Measurements from ENCODE around the gene SCYGR1.

- TF ChIP-seq, protein P1, sequence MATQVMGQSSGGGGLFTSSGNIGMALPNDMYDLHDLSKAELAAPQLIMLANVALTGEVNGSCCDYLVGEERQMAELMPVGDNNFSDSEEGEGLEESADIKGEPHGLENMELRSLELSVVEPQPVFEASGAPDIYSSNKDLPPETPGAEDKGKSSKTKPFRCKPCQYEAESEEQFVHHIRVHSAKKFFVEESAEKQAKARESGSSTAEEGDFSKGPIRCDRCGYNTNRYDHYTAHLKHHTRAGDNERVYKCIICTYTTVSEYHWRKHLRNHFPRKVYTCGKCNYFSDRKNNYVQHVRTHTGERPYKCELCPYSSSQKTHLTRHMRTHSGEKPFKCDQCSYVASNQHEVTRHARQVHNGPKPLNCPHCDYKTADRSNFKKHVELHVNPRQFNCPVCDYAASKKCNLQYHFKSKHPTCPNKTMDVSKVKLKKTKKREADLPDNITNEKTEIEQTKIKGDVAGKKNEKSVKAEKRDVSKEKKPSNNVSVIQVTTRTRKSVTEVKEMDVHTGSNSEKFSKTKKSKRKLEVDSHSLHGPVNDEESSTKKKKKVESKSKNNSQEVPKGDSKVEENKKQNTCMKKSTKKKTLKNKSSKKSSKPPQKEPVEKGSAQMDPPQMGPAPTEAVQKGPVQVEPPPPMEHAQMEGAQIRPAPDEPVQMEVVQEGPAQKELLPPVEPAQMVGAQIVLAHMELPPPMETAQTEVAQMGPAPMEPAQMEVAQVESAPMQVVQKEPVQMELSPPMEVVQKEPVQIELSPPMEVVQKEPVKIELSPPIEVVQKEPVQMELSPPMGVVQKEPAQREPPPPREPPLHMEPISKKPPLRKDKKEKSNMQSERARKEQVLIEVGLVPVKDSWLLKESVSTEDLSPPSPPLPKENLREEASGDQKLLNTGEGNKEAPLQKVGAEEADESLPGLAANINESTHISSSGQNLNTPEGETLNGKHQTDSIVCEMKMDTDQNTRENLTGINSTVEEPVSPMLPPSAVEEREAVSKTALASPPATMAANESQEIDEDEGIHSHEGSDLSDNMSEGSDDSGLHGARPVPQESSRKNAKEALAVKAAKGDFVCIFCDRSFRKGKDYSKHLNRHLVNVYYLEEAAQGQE (IDR thresholded peaks at IDR 0.05; ENCODE audit: low read depth): no peak
- TF ChIP-seq EP300 (IDR thresholded peaks at IDR 0.05; ENCODE audit: borderline replicate concordance): no peak
- no peak for TF ChIP-seq TAF1 (IDR thresholded peaks at IDR 0.05; ENCODE audit: low read depth)
- no peak for TF ChIP-seq CEBPB (IDR thresholded peaks at IDR 0.05)
- TF ChIP-seq, protein P2, sequence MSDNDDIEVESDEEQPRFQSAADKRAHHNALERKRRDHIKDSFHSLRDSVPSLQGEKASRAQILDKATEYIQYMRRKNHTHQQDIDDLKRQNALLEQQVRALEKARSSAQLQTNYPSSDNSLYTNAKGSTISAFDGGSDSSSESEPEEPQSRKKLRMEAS (IDR thresholded peaks at IDR 0.05): no peak
- no peak for TF ChIP-seq EGR1 (IDR thresholded peaks at IDR 0.05)
- no peak for TF ChIP-seq ZBTB7A (IDR thresholded peaks at IDR 0.05; ENCODE audit: low read depth)
- TF ChIP-seq YY1 (IDR thresholded peaks at IDR 0.05; ENCODE audit: low read depth): no peak
These were observed 4.1 kb downstream of the SCYGR1 start for GRCh38 chr2:227383686-227384085.

All from Ishikawa (cell line).